Endothelial cell of umbilical vein (primary cell): Measurements from ENCODE around the gene ZFPM1. TPM values are rescaled to one million over a fixed set of nuclear protein-coding genes. Genes with fewer than 3 reads are reported as not detected.

Experiments used
- BruUV-seq: library from RNA; stranded (reverse); fragments of 400-500 nt; replicated peaks from 2 replicates; lab custom pipeline; 2021; lab: Mats Ljungman, UMichigan
- CTCF ChIA-PET: fragments of 300-600, 350-600 bp; sonication (Branson Sonifier 250); formaldehyde crosslinking; loops from one replicate; lab custom pipeline; 2021; ENCODE audit warnings: antibody characterized with exemption, inconsistent platforms; lab: Charles Lee
- POLR2A ChIA-PET: fragments of 300-600, 350-600 bp; sonication (Branson Sonifier 250); formaldehyde crosslinking; loops from one replicate; lab custom pipeline; 2021; ENCODE audit warnings: antibody characterized with exemption, inconsistent platforms; lab: Charles Lee
- DNase-seq: peaks from one replicate; pipeline ENCODE4 v3.0.0-alpha.2; 2011; ENCODE audit warnings: low read depth, low spot score
- FAIRE-seq: peaks from 2 replicates; lab custom pipeline; 2011; peaks lifted over from hg19 to GRCh38; lab: Jason Lieb, UNC
- H2AFZ ChIP-seq: 2 replicates; pipeline ENCODE4 v1.6.0; 2012; ENCODE audit warnings: low read depth, low read length, control low read depth, inconsistent platforms
- H3K27ac ChIP-seq: 2 replicates; pipeline ENCODE4 v1.5.1; 2011; ENCODE audit warnings: low read depth, mild to moderate bottlenecking, control low read depth, low read length, moderate library complexity; ENCODE audit not compliant: insufficient read depth
- H3K27me3 ChIP-seq, 2 experiments: 2 replicates each; pipeline versions ENCODE4 v1.6.0 to v1.6.1; 2011; ENCODE audit warnings: low read length in 2 of 2, mixed read lengths in 1 of 2; ENCODE audit not compliant: control insufficient read depth in 2 of 2, insufficient read depth in 2 of 2
- H3K36me3 ChIP-seq, 2 experiments: 2 replicates in 1 of 2; 3 replicates in 1 of 2; pipeline ENCODE4 v1.5.1; 2011; ENCODE audit warnings: low read length in 2 of 2, mild to moderate bottlenecking in 1 of 2, moderate library complexity in 1 of 2; ENCODE audit not compliant: control insufficient read depth in 2 of 2, insufficient read depth in 2 of 2; ENCODE audit errors: extremely low read depth in 1 of 2
- H3K4me1 ChIP-seq: 3 replicates; pipeline ENCODE4 v1.5.1; 2011; ENCODE audit warnings: mild to moderate bottlenecking, low read length; ENCODE audit not compliant: control insufficient read depth, insufficient read depth; ENCODE audit errors: extremely low read depth
- H3K4me2 ChIP-seq: 2 replicates; pipeline ENCODE4 v1.6.1; 2011; ENCODE audit warnings: low read length, control low read depth, mixed read lengths; ENCODE audit not compliant: insufficient read depth
- H3K4me3 ChIP-seq, 3 experiments: fragments of 200-600 bp in 1 of 3; sonication (generic), shearing (Covaris generic) in 1 of 3; replicated peaks in 1 of 3; 2 replicates each; pipeline ENCODE4 v1.5.1; 2011 to 2016; ENCODE audit warnings: control low read depth in 3 of 3, low read length in 3 of 3, mild to moderate bottlenecking in 2 of 3, inconsistent platforms in 1 of 3, low read depth in 1 of 3, moderate library complexity in 1 of 3; ENCODE audit not compliant: insufficient read depth in 1 of 3
- H3K79me2 ChIP-seq: 2 replicates; pipeline ENCODE4 v1.6.0; 2012; ENCODE audit warnings: low read length, inconsistent platforms; ENCODE audit not compliant: control insufficient read depth, insufficient read depth
- H3K9ac ChIP-seq: replicated peaks from 2 replicates; pipeline ENCODE3; 2011; ENCODE audit warnings: low read length, control low read depth; ENCODE audit not compliant: insufficient read depth; ENCODE audit errors: extremely low read depth
- H3K9me1 ChIP-seq: replicated peaks from 3 replicates; pipeline ENCODE4 v1.6.0; 2011; ENCODE audit warnings: mild to moderate bottlenecking, low read length; ENCODE audit not compliant: control insufficient read depth, insufficient read depth; ENCODE audit errors: extremely low read depth
- H3K9me3 ChIP-seq: replicated peaks from 2 replicates; pipeline ENCODE4 v1.5.1; 2012; ENCODE audit warnings: low read length, inconsistent platforms; ENCODE audit not compliant: control insufficient read depth, insufficient read depth
- H4K20me1 ChIP-seq: replicated peaks from 2 replicates; pipeline ENCODE3; 2011; ENCODE audit warnings: mild to moderate bottlenecking, low read length; ENCODE audit not compliant: control insufficient read depth, insufficient read depth; ENCODE audit errors: extremely low read depth
- CTCF ChIP-seq, 2 donors: IDR thresholded peaks; 1 replicate in 1 of 2; 2 replicates in 1 of 2; pipeline ENCODE4 v1.5.1; 2011; ENCODE audit warnings: low read length in 2 of 2, mild to moderate bottlenecking in 2 of 2, moderate library complexity in 2 of 2, control low read depth in 1 of 2, inconsistent platforms in 1 of 2, low read depth in 1 of 2; ENCODE audit not compliant: insufficient read depth in 1 of 2; ENCODE audit errors: extremely low read depth in 1 of 2
- EZH2 ChIP-seq: IDR thresholded peaks from 2 replicates; pipeline ENCODE4 v1.6.1; 2012; ENCODE audit warnings: borderline replicate concordance, low read depth, mild to moderate bottlenecking, moderate library complexity, low read length, inconsistent platforms; ENCODE audit not compliant: severe bottlenecking
- FOS ChIP-seq: IDR thresholded peaks from 2 replicates; pipeline ENCODE4 v1.6.1; 2011; ENCODE audit warnings: mild to moderate bottlenecking, low read length, moderate library complexity, borderline replicate concordance; ENCODE audit not compliant: insufficient read depth
- GATA2 ChIP-seq: IDR thresholded peaks from 2 replicates; pipeline ENCODE4 v1.7.0; 2011; ENCODE audit warnings: low read depth, mild to moderate bottlenecking, moderate library complexity, mixed read lengths, low read length; ENCODE audit not compliant: insufficient read length, insufficient read depth
- JUN ChIP-seq: IDR thresholded peaks from 2 replicates; pipeline ENCODE4 v1.6.1; 2011; ENCODE audit warnings: borderline replicate concordance, low read depth; ENCODE audit not compliant: insufficient read length, insufficient read depth
- MYC ChIP-seq: IDR thresholded peaks from one replicate; pipeline ENCODE4 v1.6.1; 2011; ENCODE audit warnings: mild to moderate bottlenecking, low read depth, low read length
- POLR2A ChIP-seq: IDR thresholded peaks from 2 replicates; pipeline ENCODE4 v1.6.1; 2012; ENCODE audit warnings: low read depth, mild to moderate bottlenecking, control low read depth, low read length
- POLR2AphosphoS5 ChIP-seq: IDR thresholded peaks from 2 replicates; pipeline ENCODE4 v1.6.1; 2012; ENCODE audit warnings: low read depth, mild to moderate bottlenecking, control low read depth, low read length, moderate library complexity; ENCODE audit not compliant: insufficient read depth
- dilution Hi-C: fragments of 300-500 bp; cut with MboI; formaldehyde crosslinking; loops from one replicate; pipeline ENCODE4 v1.15.0; 2019; ENCODE audit warnings: low sequenced_read_pairs; ENCODE audit not compliant: extremely low pct_ligation_motif_present
- intact Hi-C: fragments of 100-400 bp; cut with micrococcal nuclease; formaldehyde crosslinking; loops from one replicate; pipeline ENCODE4 v1.10.0; 2022
- polyA plus RNA-seq, 4 experiments: library from polyadenylated mRNA; depleted of rRNA in 3 of 4; stranded (reverse) in 3 of 4; unstranded in 1 of 4; fragments of >200 nt; gene quantifications; 2 replicates each; pipeline versions ENCODE4 v1.2.1 to v1.2.3, GENCODE V29; 2011 to 2012; ENCODE audit warnings: missing spikeins in 1 of 4
- total RNA-seq: library from RNA; stranded (reverse); gene quantifications from 2 replicates; pipeline ENCODE4 v1.2.3, GENCODE V29; 2021
- TF ChIP-seq, protein P1 (sequence below): IDR thresholded peaks from 2 replicates; pipeline ENCODE4 v1.6.1; 2011; ENCODE audit not compliant: insufficient read depth, insufficient read length

ZFPM1 gene
- total and polyA plus RNA-seq, 2 donors (not counting 3 experiments of a cell fraction or from before 2014, with no cell fraction given): 0.37 to 7.5 TPM

- TF ChIP-seq EZH2 (no peak), POLR2AphosphoS5 (no peak), MYC (no peak), CTCF (IDR thresholded peaks at IDR 0.05; ENCODE audit: extremely low read depth in 1 of 2, insufficient read depth in 1 of 2, low read depth in 1 of 2, low read length in 2 of 2) (no peak), FOS (no peak), POLR2A (no peak), GATA2 (no peak), JUN (no peak)
- TF ChIP-seq, protein P1, sequence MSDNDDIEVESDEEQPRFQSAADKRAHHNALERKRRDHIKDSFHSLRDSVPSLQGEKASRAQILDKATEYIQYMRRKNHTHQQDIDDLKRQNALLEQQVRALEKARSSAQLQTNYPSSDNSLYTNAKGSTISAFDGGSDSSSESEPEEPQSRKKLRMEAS: no peak
- Histone ChIP-seq H3K79me2 (no peaks in the 10 kb centered on the region), H3K4me1 (no peaks in the 10 kb centered on the region), H3K9ac (no peak overlapping the region), H3K36me3 (no peaks in the 10 kb centered on the region), H3K9me3 (no peaks in the 10 kb centered on the region), H3K27ac (no peak overlapping the region), H4K20me1 (no peaks in the 10 kb centered on the region), H3K4me2 (no peak overlapping the region), H3K27me3 (peaks cover 0 to 13% of the 10 kb centered on the region in 2 experiments), H3K9me1 (no peaks in the 10 kb centered on the region), H2AFZ (no peak overlapping the region), H3K4me3 (no peak overlapping the region)
- POLR2A ChIA-PET: no interaction called here
- dilution Hi-C loops: no loop called here
- BruUV-seq: no TSS peak
- DNase-seq: no peak
- intact Hi-C loops: no loop called here
- no peak for FAIRE-seq
- CTCF ChIA-PET: interaction anchor here (1.4 kb wide), 1 partner anchor 9 kb away, joined by 7 read pairs; no protein-coding TSS in a partner anchor
Measured at GRCh38 chr16:88549671-88550245, 96.7 kb downstream of the ZFPM1 start.
